Ramos (cell line): ENCODE data around the gene CCDC12.
"Not testable (repeated sequence)": the region's sequence is repeated elsewhere in the genome, so short reads cannot be mapped to it uniquely, and the experiment has no call there.

Source experiments
- in situ Hi-C: fragments of 300-500 bp; cut with MboI; formaldehyde crosslinking; loops from one replicate; pipeline ENCODE4 v1.14.3; 2022; ENCODE audit warnings: low sequenced_read_pairs; ENCODE audit not compliant: unreplicated experiment

CCDC12 gene

DNA sequence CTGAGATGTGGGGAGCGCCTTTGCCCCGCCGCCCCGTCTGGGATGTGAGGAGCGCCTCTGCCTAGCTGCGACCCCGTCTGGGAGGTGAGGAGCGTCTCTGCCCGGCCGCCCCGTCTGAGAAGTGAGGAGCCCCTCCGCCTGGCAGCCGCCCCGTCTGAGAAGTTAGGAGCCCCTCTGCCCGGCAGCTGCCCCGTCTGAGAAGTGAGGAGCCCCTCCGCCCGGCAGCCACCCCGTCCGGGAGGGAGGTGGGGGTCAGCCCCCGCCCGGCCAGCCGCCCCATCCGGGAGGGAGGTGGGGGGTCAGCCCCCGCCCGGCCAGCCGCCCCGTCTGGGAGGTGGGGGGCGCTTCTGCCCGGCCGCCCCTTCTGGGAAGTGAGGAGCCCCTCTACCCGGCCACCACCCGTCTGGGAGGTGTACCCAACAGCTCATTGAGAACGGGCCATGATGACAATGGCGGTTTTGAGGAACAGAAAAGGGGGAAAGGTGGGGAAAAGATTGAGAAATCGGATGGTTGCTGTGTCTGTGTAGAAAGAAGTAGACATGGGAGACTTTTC lies 12.4 kb downstream of the CCDC12 start:
- in situ Hi-C loops, result not testable (repeated sequence)

- in situ Hi-C loops, result no loop called here
These were observed 13.6 kb downstream of the CCDC12 start for GRCh38 chr3:46962990-46963389.

GRCh38 chr3:46962427-46962826 lies 14.1 kb downstream of the CCDC12 start:
- in situ Hi-C loops, result no loop called here

- in situ Hi-C loops, result no loop called here
These were observed 15.7 kb downstream of the CCDC12 start for GRCh38 chr3:46960835-46961234.

DNA sequence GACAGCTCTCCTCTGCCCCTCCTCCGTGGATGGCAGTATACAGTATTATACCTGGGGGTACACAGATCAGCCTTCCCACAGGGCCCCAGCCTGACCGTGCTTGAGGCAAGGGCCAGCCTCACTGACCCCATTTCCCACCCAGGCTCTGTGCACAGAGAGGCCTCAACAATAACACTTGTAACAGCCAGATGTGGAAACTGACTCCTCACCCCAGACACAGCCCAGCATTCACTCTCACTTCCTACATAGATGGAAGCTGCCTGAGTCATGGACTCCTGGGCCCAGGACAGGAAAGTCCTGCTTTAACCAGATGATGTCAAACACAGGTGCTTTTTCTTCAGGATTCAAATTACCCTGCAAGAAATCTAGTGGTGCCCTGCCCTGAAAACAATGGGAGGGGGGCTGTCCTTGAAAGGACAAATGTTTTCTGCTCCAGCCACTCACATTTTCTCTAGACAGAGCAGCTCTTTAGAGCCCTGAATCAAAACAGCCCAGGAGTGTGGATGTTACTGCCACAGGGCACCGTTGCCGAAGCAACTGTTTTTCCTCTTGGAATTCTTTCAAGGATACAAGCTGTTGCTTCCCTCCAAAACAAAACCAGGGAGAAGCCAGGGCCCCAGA lies 16.4 kb downstream of the CCDC12 start:
- in situ Hi-C loops, result no loop called here

DNA sequence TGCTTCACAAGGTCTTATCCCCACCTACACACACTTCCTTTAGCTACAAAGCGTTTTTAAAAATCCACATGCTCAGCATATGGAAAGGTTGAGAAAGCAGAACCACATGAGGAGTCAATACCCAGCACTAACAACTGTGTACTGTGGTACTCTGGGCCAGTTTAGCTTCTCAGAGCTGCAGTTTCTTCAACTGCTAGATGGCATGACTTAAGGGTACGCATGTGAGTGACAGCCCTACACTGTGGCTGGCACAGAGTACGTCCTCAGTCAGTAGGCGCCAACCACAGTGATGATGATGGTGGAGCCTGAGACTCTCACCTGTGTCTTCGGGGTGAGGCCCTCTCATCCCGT lies 17.4 kb downstream of the CCDC12 start:
- in situ Hi-C loops, result no loop called here

- in situ Hi-C loops, result no loop called here
These were observed 17.9 kb downstream of the CCDC12 start for GRCh38 chr3:46958467-46959160.

DNA sequence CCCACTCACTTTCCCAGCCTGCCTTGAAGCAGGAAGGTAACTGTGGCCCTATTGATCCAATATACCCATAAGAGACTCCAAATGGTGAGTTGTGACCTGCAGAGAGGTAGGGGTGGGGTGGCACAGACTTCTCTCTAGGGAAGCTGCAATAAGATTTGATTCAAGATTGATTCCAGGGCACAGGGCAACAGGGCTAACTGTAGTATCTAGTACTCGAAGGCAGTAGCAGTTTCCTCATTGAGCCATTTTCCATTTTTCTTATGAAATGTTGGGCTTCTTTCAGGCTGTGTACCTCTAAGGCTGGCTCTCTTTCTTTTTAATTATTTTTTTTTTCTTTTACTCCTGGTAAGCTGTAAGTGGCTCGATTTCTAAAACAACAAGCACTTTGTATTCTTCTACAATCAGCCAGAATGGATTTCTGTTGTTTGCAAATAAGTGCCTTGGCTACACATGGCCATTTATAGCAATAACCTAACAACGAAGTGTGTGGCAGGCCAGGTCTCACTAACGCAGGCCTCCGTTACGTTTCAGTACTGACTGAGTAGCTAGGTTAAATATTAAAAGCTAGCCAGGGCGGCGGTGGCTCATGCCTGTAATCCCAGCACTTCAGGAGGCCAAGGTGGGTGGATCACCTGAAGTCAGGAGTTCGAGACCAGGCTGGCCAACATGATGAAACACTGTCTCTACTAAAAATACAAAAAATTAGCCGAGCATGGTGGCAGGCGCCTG lies 19.3 kb downstream of the CCDC12 start:
- in situ Hi-C loops, result no loop called here

GRCh38 chr3:46955801-46956259 lies 20.7 kb downstream of the CCDC12 start:
- in situ Hi-C loops, result no loop called here

GRCh38 chr3:46955157-46955556 lies 21.4 kb downstream of the CCDC12 start:
- in situ Hi-C loops, result no loop called here

GRCh38 chr3:46954178-46954577 lies 22.4 kb downstream of the CCDC12 start:
- in situ Hi-C loops, result no loop called here

DNA sequence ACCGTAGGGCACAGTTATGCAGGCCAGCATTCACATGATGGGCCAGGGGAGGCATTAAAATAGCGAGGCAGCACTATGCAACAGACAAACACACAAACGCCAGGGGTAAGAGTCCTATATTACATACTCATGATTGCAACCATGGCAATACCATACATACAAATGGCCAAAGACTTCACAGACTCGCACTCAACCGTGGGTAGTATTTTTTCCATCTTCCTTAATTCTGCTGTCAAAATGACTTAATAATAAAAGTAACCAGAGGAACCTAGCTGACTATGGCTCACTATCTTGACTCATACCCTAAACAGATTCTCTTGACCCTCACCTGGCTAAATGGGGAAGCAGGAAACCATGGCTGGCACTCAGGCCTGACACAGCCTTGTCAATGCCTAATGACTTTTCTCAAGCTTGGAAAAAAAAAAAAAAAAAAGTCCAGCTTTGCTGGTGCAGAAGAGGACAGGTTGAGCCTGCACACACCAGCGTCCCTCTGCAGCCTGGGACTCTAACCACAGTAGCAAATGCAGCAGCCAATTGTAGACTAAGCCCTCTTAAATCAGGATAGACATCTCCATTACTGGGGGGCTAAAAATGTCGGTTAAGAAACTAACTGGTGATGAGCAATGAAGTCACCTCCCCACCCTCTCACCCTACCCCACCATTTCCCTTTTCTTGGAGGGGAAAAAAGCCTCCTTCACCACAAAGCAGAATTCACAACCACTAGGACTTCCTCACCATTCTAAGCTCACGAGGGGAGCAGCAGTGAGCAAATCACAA lies 23.1 kb downstream of the CCDC12 start:
- in situ Hi-C loops, result no loop called here

DNA sequence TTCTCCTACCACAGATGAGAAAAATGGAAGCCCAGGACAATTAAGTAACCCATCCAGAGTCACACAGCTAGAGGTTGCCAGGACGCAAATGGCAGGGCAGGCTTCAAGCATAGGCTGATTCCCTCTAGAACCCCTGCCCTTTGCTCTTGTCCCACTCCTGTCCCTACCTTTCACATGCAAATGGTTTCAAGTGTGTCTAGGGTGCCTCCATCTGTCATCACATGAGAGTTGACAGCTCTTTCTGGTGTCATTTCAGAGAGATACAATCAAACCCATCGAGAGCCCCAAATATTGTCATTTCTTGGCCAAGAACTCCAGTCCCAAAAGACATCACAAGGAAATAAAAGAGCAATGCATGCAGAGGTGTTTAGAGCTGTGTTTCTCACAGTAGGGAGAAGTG lies 23.7 kb downstream of the CCDC12 start:
- in situ Hi-C loops, result no loop called here

DNA sequence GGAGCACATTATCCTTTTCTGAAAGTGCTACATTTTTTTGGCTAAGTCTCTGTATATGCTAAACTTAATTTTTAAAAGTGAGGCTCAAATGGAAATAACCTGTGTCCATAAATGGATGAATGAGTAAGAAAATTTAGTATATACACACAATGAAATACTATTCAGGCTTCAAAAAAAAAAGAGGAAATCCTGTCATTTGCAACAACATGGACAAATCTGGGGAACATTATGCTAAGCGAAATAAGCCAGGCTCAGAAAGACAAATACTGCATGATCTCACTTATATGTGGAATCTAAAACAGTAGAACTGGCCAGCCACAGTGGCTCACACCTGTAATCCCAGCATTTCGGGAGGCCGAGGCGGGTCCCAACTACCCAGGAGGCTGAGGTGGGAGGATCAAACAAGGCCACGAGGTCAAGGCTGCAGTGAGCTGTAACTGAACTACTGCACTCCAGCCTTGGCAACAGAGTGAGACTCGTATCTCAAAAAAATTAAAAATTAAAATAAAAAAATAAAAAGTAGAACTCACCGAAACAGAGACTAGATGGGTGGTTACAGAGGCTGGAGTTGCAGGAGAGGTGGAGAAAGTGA lies 25.8 kb downstream of the CCDC12 start:
- in situ Hi-C loops, result no loop called here

DNA sequence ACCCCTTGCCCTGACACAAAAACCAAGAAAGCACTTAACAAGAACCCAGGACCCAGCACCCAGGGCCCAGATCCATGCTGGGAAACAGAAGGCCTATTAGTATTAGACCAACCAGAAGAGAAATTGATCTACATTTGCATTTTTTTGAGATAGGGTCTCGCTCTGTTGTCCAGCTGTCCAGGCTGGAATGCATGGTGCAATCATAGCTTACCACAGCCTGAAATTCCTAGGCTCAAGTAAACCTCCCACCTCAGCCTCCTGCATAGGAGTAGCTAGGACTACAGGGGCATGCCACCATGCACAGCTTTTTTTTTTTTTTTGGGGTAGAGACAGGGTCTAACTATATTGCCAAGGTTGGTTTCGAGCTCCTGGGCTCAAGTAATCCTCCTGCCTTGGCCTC lies 26.4 kb downstream of the CCDC12 start:
- in situ Hi-C loops, result no loop called here

DNA sequence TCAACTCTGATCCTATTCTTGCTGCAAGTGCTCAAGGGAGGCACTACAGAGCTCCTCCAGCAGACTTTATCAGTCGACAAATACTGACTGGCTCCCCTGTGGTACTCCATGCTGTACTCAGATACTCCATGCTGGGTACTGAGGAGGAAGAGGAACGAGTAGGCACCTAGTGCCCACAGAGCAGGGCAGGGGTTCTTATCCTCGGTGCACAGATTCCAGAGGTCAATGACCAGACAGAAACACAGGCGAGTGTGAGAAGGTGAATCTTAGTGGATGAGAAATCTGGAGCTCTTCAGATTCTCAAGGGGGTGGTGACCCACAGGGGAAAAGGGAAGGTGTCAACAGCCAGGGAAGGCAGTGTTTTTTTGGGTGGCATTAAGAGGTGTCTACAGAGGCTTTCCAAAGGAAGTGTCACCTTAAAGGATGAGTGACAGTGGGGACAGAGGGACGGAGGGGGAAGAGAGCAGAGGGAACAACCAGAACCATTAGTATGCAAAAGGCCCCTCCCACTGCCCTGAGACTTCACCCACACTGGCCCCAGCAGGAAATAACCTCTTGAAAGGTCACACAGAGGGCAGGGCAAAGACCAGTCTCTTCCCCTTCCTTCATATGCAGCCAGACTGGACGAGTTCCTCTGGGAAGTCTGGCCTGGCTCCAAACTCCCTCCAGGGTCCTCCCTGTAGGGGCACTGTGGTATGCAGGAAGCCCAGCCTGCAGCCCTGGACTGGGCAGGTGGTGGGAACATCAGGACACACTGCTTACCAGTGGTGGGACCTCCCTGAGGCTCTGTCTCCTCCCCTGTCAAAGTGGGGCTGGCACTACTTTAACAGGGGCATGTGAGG lies 27.5 kb downstream of the CCDC12 start:
- in situ Hi-C loops, result no loop called here

DNA sequence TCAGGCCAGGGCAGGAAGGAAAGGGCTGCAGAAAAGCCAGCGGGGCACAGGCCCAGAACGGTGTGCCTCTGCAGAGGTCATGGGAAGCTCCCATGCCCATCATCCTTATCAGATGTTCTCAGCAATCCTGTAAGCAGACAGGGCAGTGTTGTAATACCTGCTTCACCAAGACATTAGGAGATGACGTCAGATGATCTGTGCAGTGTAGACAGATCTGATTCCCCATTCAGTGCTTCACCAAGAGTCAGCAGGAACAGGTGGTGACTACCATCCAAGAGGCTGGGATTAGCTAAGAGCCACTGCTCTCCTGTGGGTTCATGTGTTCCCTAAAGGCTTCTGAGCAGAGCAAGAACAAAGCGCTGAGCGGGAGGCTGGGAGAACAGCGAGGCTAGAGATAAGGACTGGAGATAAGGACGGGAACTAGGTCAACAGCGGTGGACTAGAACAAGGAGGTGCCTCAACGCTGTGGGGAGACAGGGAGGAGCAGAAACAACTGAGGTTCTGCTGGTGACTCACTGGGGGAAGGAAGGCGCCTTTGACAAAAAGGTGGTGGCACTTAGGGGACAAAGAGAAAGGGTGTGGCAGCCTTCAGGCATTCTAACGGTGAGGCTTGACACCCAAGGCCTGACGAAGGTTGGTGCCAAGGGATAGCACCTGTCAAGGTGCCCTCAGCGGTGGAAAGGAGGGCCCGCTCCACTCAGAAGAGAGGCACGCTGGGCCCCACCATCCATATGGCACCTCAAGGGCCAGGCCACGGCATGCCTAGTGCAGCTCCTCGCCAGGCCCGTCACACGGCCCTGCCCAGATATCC lies 28.4 kb downstream of the CCDC12 start:
- in situ Hi-C loops, result no loop called here

GRCh38 chr3:46947546-46947901 lies 29.0 kb downstream of the CCDC12 start:
- in situ Hi-C loops, result no loop called here
